Measurements from ENCODE around the gene PPP1R12B. TPM values are rescaled to one million over a fixed set of nuclear protein-coding genes. Genes with fewer than 3 reads are reported as not detected.

Gene PPP1R12B
- total and polyA plus RNA-seq, 2 experiments from 2014 or later, result 13.2 to 13.8 TPM

DNA sequence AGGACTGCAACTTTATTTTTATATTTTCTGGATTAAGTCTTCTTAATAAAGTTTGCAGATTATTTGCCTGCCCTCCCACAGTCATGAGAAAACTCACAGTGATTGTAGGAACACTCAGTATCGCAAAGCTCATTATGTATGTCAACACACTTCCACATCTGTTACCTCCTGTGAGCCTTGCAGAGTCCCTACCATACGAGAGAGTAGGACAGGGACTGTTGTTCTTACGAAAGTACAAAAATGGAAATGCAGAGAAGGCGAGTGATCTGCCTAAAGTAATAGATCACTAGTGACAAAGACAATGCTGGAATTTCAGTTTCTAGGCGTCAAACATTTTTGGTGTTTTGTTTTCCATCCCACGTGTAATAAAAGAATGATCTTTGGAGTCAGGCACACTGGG is 230.1 kb downstream of the PPP1R12B start:
- Histone ChIP-seq H3K4me1 (ENCODE audit: insufficient read depth) (peaks cover 36% of the 10 kb centered on the region), H3K4me2 (peak overlapping the region; percentile 53), H2AFZ (no peak overlapping the region), H3K27me3 (ENCODE audit: insufficient read depth) (no peaks in the 10 kb centered on the region), H3K36me3 (ENCODE audit: insufficient read depth) (no peaks in the 10 kb centered on the region), H3F3A (replicated peaks; ENCODE audit: low read depth) (no peaks in the 10 kb centered on the region), H4K20me1 (replicated peaks; ENCODE audit: insufficient read depth) (no peaks in the 10 kb centered on the region), H3K27ac (ENCODE audit: low read depth) (peak overlapping the region; percentile 5; the same call in 1 of the 2 replicates), H3K4me3 (no peak overlapping the region), H3K79me2 (replicated peaks; ENCODE audit: insufficient read depth) (no peaks in the 10 kb centered on the region), H3K9me2 (ENCODE audit: insufficient read depth) (no peaks in the 10 kb centered on the region)
- Mint-ChIP-seq H3K27me3 (ENCODE audit: insufficient read depth, low read depth, poor library complexity) (no peaks in the 10 kb centered on the region), H3K36me3 (ENCODE audit: low read depth) (peaks cover 3% of the 10 kb centered on the region; the same call in 1 of the 3 replicates), H3K27ac (peak overlapping the region; percentile 85), H3K4me3 (no peak overlapping the region), H3K9me3 (no peaks in the 10 kb centered on the region), H3K4me1 (peaks cover 38% of the 10 kb centered on the region)
- no peak for TF ChIP-seq ZNF114 (CRISPR knock-in tag; IDR thresholded peaks at IDR 0.05)
- TF ChIP-seq, protein P1, sequence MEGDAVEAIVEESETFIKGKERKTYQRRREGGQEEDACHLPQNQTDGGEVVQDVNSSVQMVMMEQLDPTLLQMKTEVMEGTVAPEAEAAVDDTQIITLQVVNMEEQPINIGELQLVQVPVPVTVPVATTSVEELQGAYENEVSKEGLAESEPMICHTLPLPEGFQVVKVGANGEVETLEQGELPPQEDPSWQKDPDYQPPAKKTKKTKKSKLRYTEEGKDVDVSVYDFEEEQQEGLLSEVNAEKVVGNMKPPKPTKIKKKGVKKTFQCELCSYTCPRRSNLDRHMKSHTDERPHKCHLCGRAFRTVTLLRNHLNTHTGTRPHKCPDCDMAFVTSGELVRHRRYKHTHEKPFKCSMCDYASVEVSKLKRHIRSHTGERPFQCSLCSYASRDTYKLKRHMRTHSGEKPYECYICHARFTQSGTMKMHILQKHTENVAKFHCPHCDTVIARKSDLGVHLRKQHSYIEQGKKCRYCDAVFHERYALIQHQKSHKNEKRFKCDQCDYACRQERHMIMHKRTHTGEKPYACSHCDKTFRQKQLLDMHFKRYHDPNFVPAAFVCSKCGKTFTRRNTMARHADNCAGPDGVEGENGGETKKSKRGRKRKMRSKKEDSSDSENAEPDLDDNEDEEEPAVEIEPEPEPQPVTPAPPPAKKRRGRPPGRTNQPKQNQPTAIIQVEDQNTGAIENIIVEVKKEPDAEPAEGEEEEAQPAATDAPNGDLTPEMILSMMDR (conservative IDR thresholded peaks at IDR 0.05; ENCODE audit: low read depth in 2 of 2), result no peak
- TF ChIP-seq, protein P2, sequence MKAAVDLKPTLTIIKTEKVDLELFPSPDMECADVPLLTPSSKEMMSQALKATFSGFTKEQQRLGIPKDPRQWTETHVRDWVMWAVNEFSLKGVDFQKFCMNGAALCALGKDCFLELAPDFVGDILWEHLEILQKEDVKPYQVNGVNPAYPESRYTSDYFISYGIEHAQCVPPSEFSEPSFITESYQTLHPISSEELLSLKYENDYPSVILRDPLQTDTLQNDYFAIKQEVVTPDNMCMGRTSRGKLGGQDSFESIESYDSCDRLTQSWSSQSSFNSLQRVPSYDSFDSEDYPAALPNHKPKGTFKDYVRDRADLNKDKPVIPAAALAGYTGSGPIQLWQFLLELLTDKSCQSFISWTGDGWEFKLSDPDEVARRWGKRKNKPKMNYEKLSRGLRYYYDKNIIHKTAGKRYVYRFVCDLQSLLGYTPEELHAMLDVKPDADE (IDR thresholded peaks at IDR 0.05), result no peak
- TF ChIP-seq, protein P3, sequence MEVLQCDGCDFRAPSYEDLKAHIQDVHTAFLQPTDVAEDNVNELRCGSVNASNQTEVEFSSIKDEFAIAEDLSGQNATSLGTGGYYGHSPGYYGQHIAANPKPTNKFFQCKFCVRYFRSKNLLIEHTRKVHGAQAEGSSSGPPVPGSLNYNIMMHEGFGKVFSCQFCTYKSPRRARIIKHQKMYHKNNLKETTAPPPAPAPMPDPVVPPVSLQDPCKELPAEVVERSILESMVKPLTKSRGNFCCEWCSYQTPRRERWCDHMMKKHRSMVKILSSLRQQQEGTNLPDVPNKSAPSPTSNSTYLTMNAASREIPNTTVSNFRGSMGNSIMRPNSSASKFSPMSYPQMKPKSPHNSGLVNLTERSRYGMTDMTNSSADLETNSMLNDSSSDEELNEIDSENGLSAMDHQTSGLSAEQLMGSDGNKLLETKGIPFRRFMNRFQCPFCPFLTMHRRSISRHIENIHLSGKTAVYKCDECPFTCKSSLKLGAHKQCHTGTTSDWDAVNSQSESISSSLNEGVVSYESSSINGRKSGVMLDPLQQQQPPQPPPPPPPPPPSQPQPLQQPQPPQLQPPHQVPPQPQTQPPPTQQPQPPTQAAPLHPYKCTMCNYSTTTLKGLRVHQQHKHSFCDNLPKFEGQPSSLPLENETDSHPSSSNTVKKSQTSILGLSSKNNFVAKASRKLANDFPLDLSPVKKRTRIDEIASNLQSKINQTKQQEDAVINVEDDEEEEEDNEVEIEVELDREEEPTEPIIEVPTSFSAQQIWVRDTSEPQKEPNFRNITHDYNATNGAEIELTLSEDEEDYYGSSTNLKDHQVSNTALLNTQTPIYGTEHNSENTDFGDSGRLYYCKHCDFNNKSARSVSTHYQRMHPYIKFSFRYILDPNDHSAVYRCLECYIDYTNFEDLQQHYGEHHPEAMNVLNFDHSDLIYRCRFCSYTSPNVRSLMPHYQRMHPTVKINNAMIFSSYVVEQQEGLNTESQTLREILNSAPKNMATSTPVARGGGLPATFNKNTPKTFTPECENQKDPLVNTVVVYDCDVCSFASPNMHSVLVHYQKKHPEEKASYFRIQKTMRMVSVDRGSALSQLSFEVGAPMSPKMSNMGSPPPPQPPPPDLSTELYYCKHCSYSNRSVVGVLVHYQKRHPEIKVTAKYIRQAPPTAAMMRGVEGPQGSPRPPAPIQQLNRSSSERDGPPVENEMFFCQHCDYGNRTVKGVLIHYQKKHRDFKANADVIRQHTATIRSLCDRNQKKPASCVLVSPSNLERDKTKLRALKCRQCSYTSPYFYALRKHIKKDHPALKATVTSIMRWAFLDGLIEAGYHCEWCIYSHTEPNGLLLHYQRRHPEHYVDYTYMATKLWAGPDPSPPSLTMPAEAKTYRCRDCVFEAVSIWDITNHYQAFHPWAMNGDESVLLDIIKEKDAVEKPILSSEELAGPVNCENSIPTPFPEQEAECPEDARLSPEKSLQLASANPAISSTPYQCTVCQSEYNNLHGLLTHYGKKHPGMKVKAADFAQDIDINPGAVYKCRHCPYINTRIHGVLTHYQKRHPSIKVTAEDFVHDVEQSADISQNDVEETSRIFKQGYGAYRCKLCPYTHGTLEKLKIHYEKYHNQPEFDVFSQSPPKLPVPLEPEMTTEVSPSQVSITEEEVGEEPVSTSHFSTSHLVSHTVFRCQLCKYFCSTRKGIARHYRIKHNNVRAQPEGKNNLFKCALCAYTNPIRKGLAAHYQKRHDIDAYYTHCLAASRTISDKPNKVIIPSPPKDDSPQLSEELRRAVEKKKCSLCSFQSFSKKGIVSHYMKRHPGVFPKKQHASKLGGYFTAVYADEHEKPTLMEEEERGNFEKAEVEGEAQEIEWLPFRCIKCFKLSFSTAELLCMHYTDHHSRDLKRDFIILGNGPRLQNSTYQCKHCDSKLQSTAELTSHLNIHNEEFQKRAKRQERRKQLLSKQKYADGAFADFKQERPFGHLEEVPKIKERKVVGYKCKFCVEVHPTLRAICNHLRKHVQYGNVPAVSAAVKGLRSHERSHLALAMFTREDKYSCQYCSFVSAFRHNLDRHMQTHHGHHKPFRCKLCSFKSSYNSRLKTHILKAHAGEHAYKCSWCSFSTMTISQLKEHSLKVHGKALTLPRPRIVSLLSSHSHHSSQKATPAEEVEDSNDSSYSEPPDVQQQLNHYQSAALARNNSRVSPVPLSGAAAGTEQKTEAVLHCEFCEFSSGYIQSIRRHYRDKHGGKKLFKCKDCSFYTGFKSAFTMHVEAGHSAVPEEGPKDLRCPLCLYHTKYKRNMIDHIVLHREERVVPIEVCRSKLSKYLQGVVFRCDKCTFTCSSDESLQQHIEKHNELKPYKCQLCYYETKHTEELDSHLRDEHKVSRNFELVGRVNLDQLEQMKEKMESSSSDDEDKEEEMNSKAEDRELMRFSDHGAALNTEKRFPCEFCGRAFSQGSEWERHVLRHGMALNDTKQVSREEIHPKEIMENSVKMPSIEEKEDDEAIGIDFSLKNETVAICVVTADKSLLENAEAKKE (CRISPR knock-in tag; IDR thresholded peaks at IDR 0.05), result no peak
- DNase-seq (ENCODE audit: low spot score) (no peak), ATAC-seq (peak; percentile 15)
